Ascending aorta (tissue), 2 donors: ENCODE data around the gene GJC3. TPM values are rescaled to one million over a fixed set of nuclear protein-coding genes. Genes with fewer than 3 reads are reported as not detected.

Source experiments
- DNase-seq, 2 donors: peaks; one replicate each; pipeline ENCODE4 v3.0.0-alpha.2; 2019; ENCODE audit warnings: low spot score in 2 of 2
- H3K27ac ChIP-seq, 2 donors: fragments of 200-600 bp; sonication (generic); one replicate each; pipeline ENCODE4 v1.5.1; 2016 to 2017; ENCODE audit warnings: mild to moderate bottlenecking in 1 of 2
- H3K27me3 ChIP-seq: fragments of 200-600 bp; sonication (generic); one replicate; pipeline ENCODE4 v1.5.1; 2017
- H3K36me3 ChIP-seq, 2 donors: fragments of 200-600 bp; sonication (generic); one replicate each; pipeline ENCODE4 v1.5.1; 2016
- H3K4me1 ChIP-seq, 2 donors: fragments of 200-600 bp; sonication (generic); one replicate each; pipeline ENCODE4 v1.5.1; 2016 to 2017; ENCODE audit warnings: mild to moderate bottlenecking in 1 of 2
- H3K4me3 ChIP-seq, 2 donors: fragments of 200-600 bp; sonication (generic); one replicate each; pipeline ENCODE4 v1.5.1; 2016 to 2017; ENCODE audit warnings: mild to moderate bottlenecking in 1 of 2
- H3K9me3 ChIP-seq, 2 donors: fragments of 200-600 bp; sonication (generic); one replicate each; pipeline ENCODE4 v1.5.1; 2016
- intact Hi-C: fragments of 100-400 bp; cut with DNase I; formaldehyde crosslinking; loops from one replicate; pipeline ENCODE4 v1.15.1; 2023
- total RNA-seq: library from RNA; depleted of rRNA; stranded (reverse); fragments of >200 nt; gene quantifications from one replicate; pipeline ENCODE4 v1.1.0, GENCODE V29; 2016
- TF ChIP-seq, protein P1 (sequence below), 3 experiments: fragments of 200-600 bp in 2 of 3; fragments of 450-650 bp in 1 of 3; sonication (generic) in 2 of 3; IDR thresholded peaks; one replicate each; pipeline ENCODE4 v1.5.1; 2016 to 2019; ENCODE audit warnings: antibody characterized with exemption in 3 of 3, mild to moderate bottlenecking in 1 of 3, moderate library complexity in 1 of 3

GJC3 gene
- total RNA-seq, 1 donor from 2014 or later = not detected

- peaks cover 37 to 55% of the 10 kb centered on the region in 2 donors for H3K36me3 ChIP-seq
- TF ChIP-seq, protein P1, sequence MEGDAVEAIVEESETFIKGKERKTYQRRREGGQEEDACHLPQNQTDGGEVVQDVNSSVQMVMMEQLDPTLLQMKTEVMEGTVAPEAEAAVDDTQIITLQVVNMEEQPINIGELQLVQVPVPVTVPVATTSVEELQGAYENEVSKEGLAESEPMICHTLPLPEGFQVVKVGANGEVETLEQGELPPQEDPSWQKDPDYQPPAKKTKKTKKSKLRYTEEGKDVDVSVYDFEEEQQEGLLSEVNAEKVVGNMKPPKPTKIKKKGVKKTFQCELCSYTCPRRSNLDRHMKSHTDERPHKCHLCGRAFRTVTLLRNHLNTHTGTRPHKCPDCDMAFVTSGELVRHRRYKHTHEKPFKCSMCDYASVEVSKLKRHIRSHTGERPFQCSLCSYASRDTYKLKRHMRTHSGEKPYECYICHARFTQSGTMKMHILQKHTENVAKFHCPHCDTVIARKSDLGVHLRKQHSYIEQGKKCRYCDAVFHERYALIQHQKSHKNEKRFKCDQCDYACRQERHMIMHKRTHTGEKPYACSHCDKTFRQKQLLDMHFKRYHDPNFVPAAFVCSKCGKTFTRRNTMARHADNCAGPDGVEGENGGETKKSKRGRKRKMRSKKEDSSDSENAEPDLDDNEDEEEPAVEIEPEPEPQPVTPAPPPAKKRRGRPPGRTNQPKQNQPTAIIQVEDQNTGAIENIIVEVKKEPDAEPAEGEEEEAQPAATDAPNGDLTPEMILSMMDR (IDR thresholded peaks at IDR 0.05) = no peak
- DNase-seq = no peak
- no peaks in the 10 kb centered on the region for H3K9me3 ChIP-seq
- H3K4me1 ChIP-seq = no peaks in the 10 kb centered on the region
- no peak overlapping the region for H3K27ac ChIP-seq
- H3K27me3 ChIP-seq = no peaks in the 10 kb centered on the region
- intact Hi-C loops = no loop called here
- H3K4me3 ChIP-seq = no peak overlapping the region
Observed at GRCh38 chr7:99899830-99900519, 29.4 kb downstream of the GJC3 start.

DNA sequence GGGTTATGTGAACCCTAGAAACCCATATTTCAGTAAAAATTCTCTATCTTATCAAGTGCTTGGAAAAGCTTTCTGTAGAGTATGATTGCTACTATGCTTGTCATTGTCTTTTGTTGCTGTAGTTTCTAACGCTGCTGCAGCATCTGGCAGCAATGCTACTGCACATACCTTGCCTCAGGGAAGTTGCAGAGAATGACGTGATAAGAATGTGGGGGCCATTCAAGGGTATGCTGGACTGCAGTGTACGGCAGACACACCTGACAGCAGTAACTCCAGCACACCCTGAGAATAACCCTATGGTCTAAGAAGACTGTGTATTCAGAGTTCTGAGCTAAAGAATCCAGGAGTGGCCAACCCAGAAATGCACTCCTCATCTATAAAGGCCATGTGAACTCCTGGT is 30.6 kb downstream of the GJC3 start:
- DNase-seq = no peak
- H3K36me3 ChIP-seq = peaks cover 30 to 45% of the 10 kb centered on the region in 2 donors
- intact Hi-C loops = no loop called here
- H3K9me3 ChIP-seq = no peaks in the 10 kb centered on the region
- H3K4me3 ChIP-seq = no peak overlapping the region
- TF ChIP-seq, protein P1 (IDR thresholded peaks at IDR 0.05) = no peak
- no peaks in the 10 kb centered on the region for H3K4me1 ChIP-seq
- H3K27me3 ChIP-seq = no peaks in the 10 kb centered on the region
- no peak overlapping the region for H3K27ac ChIP-seq

- no peak overlapping the region for H3K27ac ChIP-seq
- H3K4me1 ChIP-seq = no peaks in the 10 kb centered on the region
- DNase-seq = no peak
- H3K27me3 ChIP-seq = no peaks in the 10 kb centered on the region
- H3K36me3 ChIP-seq = peaks cover 22 to 37% of the 10 kb centered on the region in 2 donors
- TF ChIP-seq, protein P1 (IDR thresholded peaks at IDR 0.05) = no peak
- intact Hi-C loops = no loop called here
- no peak overlapping the region for H3K4me3 ChIP-seq
- H3K9me3 ChIP-seq = no peaks in the 10 kb centered on the region
Observed at GRCh38 chr7:99898023-99898357, 31.4 kb downstream of the GJC3 start.

GRCh38 chr7:99897322-99898022 is 31.9 kb downstream of the GJC3 start:
- H3K36me3 ChIP-seq = peaks cover 18 to 35% of the 10 kb centered on the region in 2 donors
- H3K27ac ChIP-seq = no peak overlapping the region
- TF ChIP-seq, protein P1 (IDR thresholded peaks at IDR 0.05) = no peak
- H3K27me3 ChIP-seq = no peaks in the 10 kb centered on the region
- intact Hi-C loops = no loop called here
- H3K4me3 ChIP-seq = no peak overlapping the region
- H3K4me1 ChIP-seq = no peaks in the 10 kb centered on the region
- no peak for DNase-seq
- H3K9me3 ChIP-seq = no peaks in the 10 kb centered on the region

- Histone ChIP-seq H3K27me3 (no peaks in the 10 kb centered on the region), H3K27ac (no peak overlapping the region), H3K36me3 (peaks cover 17 to 35% of the 10 kb centered on the region in 2 donors), H3K9me3 (no peaks in the 10 kb centered on the region), H3K4me3 (no peak overlapping the region), H3K4me1 (no peaks in the 10 kb centered on the region)
- intact Hi-C loops = no loop called here
- TF ChIP-seq, protein P1 (IDR thresholded peaks at IDR 0.05) = no peak
- no peak for DNase-seq
Observed at GRCh38 chr7:99894738-99895137, 34.7 kb downstream of the GJC3 start.
